WTC11 (cell line): ENCODE results near the gene SLC16A13. TPM values are rescaled to one million over a fixed set of nuclear protein-coding genes. Genes with fewer than 3 reads are reported as not detected.
"Not testable (repeated sequence)": the region's sequence is repeated elsewhere in the genome, so short reads cannot be mapped to it uniquely, and the experiment has no call there.

ENCODE experiments used
- ATAC-seq: fragments of 200-7000 bp; cut with Tn5 transposase; 2 replicates; pipeline ENCODE4 v1.10.0; 2021; ENCODE audit warnings: mild to moderate bottlenecking, moderate library complexity
- CTCF ChIA-PET: fragments of 300-600 bp; sonication (Branson Sonifier 250); formaldehyde crosslinking; loops from one replicate; lab custom pipeline; 2021; ENCODE audit warnings: antibody characterized with exemption; lab: Charles Lee
- POLR2A ChIA-PET: fragments of 350-600 bp; sonication (Branson Sonifier 250); formaldehyde crosslinking; loops from one replicate; lab custom pipeline; 2021; ENCODE audit warnings: antibody characterized with exemption; lab: Charles Lee
- DNase-seq: peaks from one replicate; pipeline ENCODE4 v3.0.0; 2021; ENCODE audit warnings: low spot score
- H3K27ac Mint-ChIP-seq: 2 replicates; pipeline ENCODE4 v1.8.0; 2021; ENCODE audit warnings: mixed read lengths
- H3K27me3 Mint-ChIP-seq: 2 replicates; pipeline ENCODE4 v1.8.0; 2021; ENCODE audit warnings: low read depth, mild to moderate bottlenecking, moderate library complexity, mixed read lengths
- H3K36me3 Mint-ChIP-seq: 2 replicates; pipeline ENCODE4 v1.8.0; 2021; ENCODE audit warnings: mixed read lengths
- H3K4me1 Mint-ChIP-seq: 2 replicates; pipeline ENCODE4 v1.8.0; 2022; ENCODE audit warnings: mixed read lengths
- H3K4me3 Mint-ChIP-seq: 2 replicates; pipeline ENCODE4 v1.8.0; 2021; ENCODE audit warnings: mild to moderate bottlenecking, moderate library complexity, mixed read lengths
- H3K9me3 Mint-ChIP-seq: 2 replicates; pipeline ENCODE4 v1.8.0; 2021; ENCODE audit warnings: mixed read lengths
- ARID4B ChIP-seq: sonication (generic); formaldehyde crosslinking; IDR thresholded peaks from 2 replicates; pipeline ENCODE4 v1.8.0; 2023; ENCODE audit warnings: missing genetic modification reagents, mild to moderate bottlenecking, borderline replicate concordance
- E2F1 ChIP-seq: sonication (generic); formaldehyde crosslinking; IDR thresholded peaks from 2 replicates; pipeline ENCODE4 v1.8.0; 2022; ENCODE audit warnings: mild to moderate bottlenecking, missing genetic modification reagents
- ERG ChIP-seq: fragments of 250-450 bp; sonication (Bioruptor Pico); IDR thresholded peaks from 2 replicates; pipeline ENCODE4 v1.8.0; 2021; ENCODE audit warnings: mild to moderate bottlenecking
- ETV6 ChIP-seq: sonication (generic); formaldehyde crosslinking; IDR thresholded peaks from 2 replicates; pipeline ENCODE4 v1.8.1; 2022; ENCODE audit warnings: mild to moderate bottlenecking, missing genetic modification reagents
- IRF2 ChIP-seq: sonication (generic); formaldehyde crosslinking; IDR thresholded peaks from 2 replicates; pipeline ENCODE4 v1.8.0; 2022; ENCODE audit warnings: low read depth, missing genetic modification reagents, borderline replicate concordance
- KAT7 ChIP-seq: sonication (generic); formaldehyde crosslinking; IDR thresholded peaks from 2 replicates; pipeline ENCODE4 v1.8.1; 2023; ENCODE audit warnings: missing genetic modification reagents, mild to moderate bottlenecking, borderline replicate concordance
- NFATC4 ChIP-seq: fragments of 250-450 bp; sonication (Bioruptor Pico); IDR thresholded peaks from 2 replicates; pipeline ENCODE4 v1.9.0; 2021; ENCODE audit warnings: mild to moderate bottlenecking
- PREB ChIP-seq: sonication (generic); formaldehyde crosslinking; IDR thresholded peaks from 2 replicates; pipeline ENCODE4 v1.8.1; 2022; ENCODE audit warnings: mild to moderate bottlenecking, missing genetic modification reagents, moderate library complexity, borderline replicate concordance
- RORB ChIP-seq: fragments of 250-450 bp; sonication (Bioruptor Pico); IDR thresholded peaks from 2 replicates; pipeline ENCODE4 v1.9.0; 2021; ENCODE audit warnings: mild to moderate bottlenecking
- SMAD4 ChIP-seq: sonication (generic); formaldehyde crosslinking; IDR thresholded peaks from 2 replicates; pipeline ENCODE4 v1.8.0; 2022; ENCODE audit warnings: mild to moderate bottlenecking, missing genetic modification reagents
- ZNF121 ChIP-seq: sonication (generic); formaldehyde crosslinking; IDR thresholded peaks from 2 replicates; pipeline ENCODE4 v1.8.0; 2023; ENCODE audit warnings: missing genetic modification reagents
- ZNF138 ChIP-seq: sonication (generic); formaldehyde crosslinking; conservative IDR thresholded peaks from 2 replicates; pipeline ENCODE4 v1.8.1; 2022; ENCODE audit warnings: mild to moderate bottlenecking, moderate library complexity, missing genetic modification reagents
- ZNF232 ChIP-seq: sonication (generic); formaldehyde crosslinking; IDR thresholded peaks from 2 replicates; pipeline ENCODE4 v1.8.0; 2022; ENCODE audit warnings: mild to moderate bottlenecking, missing genetic modification reagents
- ZNF263 ChIP-seq: sonication (generic); formaldehyde crosslinking; IDR thresholded peaks from 2 replicates; pipeline ENCODE4 v1.8.1; 2022; ENCODE audit warnings: low read depth, mild to moderate bottlenecking, moderate library complexity, missing genetic modification reagents
- ZNF425 ChIP-seq: fragments of 250-450 bp; sonication (Bioruptor Pico); conservative IDR thresholded peaks from 2 replicates; pipeline ENCODE4 v1.9.0; 2021; ENCODE audit warnings: mild to moderate bottlenecking
- total RNA-seq: library from RNA; stranded (reverse); gene quantifications from 3 replicates; pipeline ENCODE4 v1.2.3, GENCODE V29; 2021

Gene SLC16A13
- total RNA-seq, 1 experiment from 2014 or later = 5.2 TPM

- CTCF ChIA-PET = interaction anchor here (0.8 to 1.4 kb wide), 4 partner anchors 79 to 288 kb away, joined by 3 to 5 read pairs (median 4); no protein-coding TSS in a partner anchor
These were observed 46.0 kb upstream of the SLC16A13 start for GRCh38 chr17:6989779-6990178.

GRCh38 chr17:6993613-6994056, 42.2 kb upstream of the SLC16A13 start:
- H3K4me3 Mint-ChIP-seq, H3K9me3 Mint-ChIP-seq, H3K27ac Mint-ChIP-seq, ATAC-seq, DNase-seq, POLR2A ChIA-PET, H3K36me3 Mint-ChIP-seq, H3K4me1 Mint-ChIP-seq: not testable (repeated sequence)
- H3K27me3 Mint-ChIP-seq = peaks cover 58% of the 10 kb centered on the region
- CTCF ChIA-PET = interaction anchor here (0.8 to 2.3 kb wide), 2 partner anchors 8 to 11 kb away, joined by 3 to 7 read pairs; no protein-coding TSS in a partner anchor

More at GRCh38 chr17:6989779-6990178, 46.0 kb upstream of the SLC16A13 start:
- H3K4me1 Mint-ChIP-seq = peaks cover 2% of the 10 kb centered on the region
- H3K27me3 Mint-ChIP-seq = peaks cover 42% of the 10 kb centered on the region
- POLR2A ChIA-PET = interaction anchor here (0.6 kb wide), 1 partner anchor 58 kb away, joined by 3 read pairs; no protein-coding TSS in a partner anchor
- TF ChIP-seq SMAD4 = no peak
- no peak for TF ChIP-seq ARID4B
- TF ChIP-seq ERG (CRISPR knock-in tag) = no peak
- no peaks in the 10 kb centered on the region for H3K36me3 Mint-ChIP-seq
- H3K4me3 Mint-ChIP-seq = no peak overlapping the region
- H3K27ac Mint-ChIP-seq = no peak overlapping the region
- ATAC-seq = no peak
- DNase-seq = no peak
- H3K9me3 Mint-ChIP-seq = no peaks in the 10 kb centered on the region

GRCh38 chr17:6994118-6994598, 41.7 kb upstream of the SLC16A13 start:
- Mint-ChIP-seq H3K27me3 (peaks cover 57% of the 10 kb centered on the region), H3K9me3 (no peaks in the 10 kb centered on the region), H3K4me3 (no peak overlapping the region), H3K4me1 (peaks cover 8% of the 10 kb centered on the region), H3K27ac (no peak overlapping the region), H3K36me3 (0 out of 2 replicates have a peak, but pooled peaks cover 5% of the 10 kb centered on the region)
- TF ChIP-seq ZNF425 (CRISPR knock-in tag) (no peak), ZNF263 (no peak), ZNF121 (no peak), PREB (CRISPR knock-in tag) (no peak), RORB (no peak), IRF2 (no peak), ZNF232 (no peak), NFATC4 (CRISPR knock-in tag) (no peak), KAT7 (CRISPR knock-in tag) (no peak), ETV6 (CRISPR knock-in tag) (no peak), ZNF138 (CRISPR knock-in tag) (no peak), E2F1 (no peak)
- ChIA-PET POLR2A (no interaction called here), CTCF (interaction anchor here (0.8 to 2.9 kb wide), 4 partner anchors 9 to 28 kb away, joined by 3 to 28 read pairs (median 15); partner anchors contain the start of gene BCL6B)
- no peak for DNase-seq
- ATAC-seq = no peak
